Right lobe of liver (tissue), 4 donors: ENCODE measurements around the gene IGSF21.

ENCODE experiments used
- POLR2A ChIP-seq: fragments of 450-650 bp; IDR thresholded peaks from one replicate; pipeline ENCODE4 v1.6.1; 2017; ENCODE audit warnings: antibody characterized with exemption, mild to moderate bottlenecking
- TF ChIP-seq, protein P1 (sequence below), 4 donors: fragments of 200-600 bp in 3 of 4; fragments of 450-650 bp in 1 of 4; IDR thresholded peaks; one replicate each; pipeline versions ENCODE4 v1.5.1 to v1.8.0; 2016 to 2022; ENCODE audit warnings: antibody characterized with exemption in 4 of 4, mild to moderate bottlenecking in 2 of 4
- donor health status: DM: no; HTN: no; CAD: no.
- donor health status: DM: no; HTN: no; CAD: no.
- donor health status: DM: no; HTN: yes; CAD: no.

DNA sequence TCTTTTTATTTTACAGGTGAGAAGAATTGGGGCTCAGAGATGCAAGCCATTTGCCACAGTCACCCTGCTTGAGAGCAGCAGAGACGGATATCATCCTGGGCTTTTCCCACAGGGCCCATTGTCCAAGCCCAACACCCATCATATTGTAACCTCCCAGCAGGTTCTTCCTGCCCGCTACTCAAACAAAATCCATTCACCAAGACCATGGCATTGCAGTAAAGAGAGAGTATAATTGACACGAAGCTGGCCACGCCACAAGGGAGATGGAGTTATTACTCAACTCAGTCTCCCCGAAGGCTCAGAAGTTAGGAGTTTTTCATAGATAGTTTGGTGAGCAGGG, 312.2 kb downstream of the IGSF21 start:
- TF ChIP-seq, protein P1, sequence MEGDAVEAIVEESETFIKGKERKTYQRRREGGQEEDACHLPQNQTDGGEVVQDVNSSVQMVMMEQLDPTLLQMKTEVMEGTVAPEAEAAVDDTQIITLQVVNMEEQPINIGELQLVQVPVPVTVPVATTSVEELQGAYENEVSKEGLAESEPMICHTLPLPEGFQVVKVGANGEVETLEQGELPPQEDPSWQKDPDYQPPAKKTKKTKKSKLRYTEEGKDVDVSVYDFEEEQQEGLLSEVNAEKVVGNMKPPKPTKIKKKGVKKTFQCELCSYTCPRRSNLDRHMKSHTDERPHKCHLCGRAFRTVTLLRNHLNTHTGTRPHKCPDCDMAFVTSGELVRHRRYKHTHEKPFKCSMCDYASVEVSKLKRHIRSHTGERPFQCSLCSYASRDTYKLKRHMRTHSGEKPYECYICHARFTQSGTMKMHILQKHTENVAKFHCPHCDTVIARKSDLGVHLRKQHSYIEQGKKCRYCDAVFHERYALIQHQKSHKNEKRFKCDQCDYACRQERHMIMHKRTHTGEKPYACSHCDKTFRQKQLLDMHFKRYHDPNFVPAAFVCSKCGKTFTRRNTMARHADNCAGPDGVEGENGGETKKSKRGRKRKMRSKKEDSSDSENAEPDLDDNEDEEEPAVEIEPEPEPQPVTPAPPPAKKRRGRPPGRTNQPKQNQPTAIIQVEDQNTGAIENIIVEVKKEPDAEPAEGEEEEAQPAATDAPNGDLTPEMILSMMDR (IDR thresholded peaks at IDR 0.05), result no peak
- no peak for TF ChIP-seq POLR2A
